ENCODE measurements around the gene DENND2C. TPM values are rescaled to one million over a fixed set of nuclear protein-coding genes. Genes with fewer than 3 reads are reported as not detected.

Gene DENND2C
- total RNA-seq, 3 donors from 2014 or later (not counting 1 experiment from before 2014, with no cell fraction given), result 1.6 to 6.7 (median 1.7) TPM

- Mint-ChIP-seq H3K4me3 (no peak overlapping the region), H3K4me1 (peaks cover 6 to 9% of the 10 kb centered on the region in 2 donors), H3K36me3 (no peaks in the 10 kb centered on the region), H3K9me3 (no peaks in the 10 kb centered on the region), H3K27ac (no peak overlapping the region), H3K27me3 (ENCODE audit: low read depth in 2 of 2) (peaks cover 28 to 36% of the 10 kb centered on the region in 2 donors)
- Histone ChIP-seq H3K4me1 (ENCODE audit: control insufficient read depth, insufficient read depth, low read length) (peaks cover 13% of the 10 kb centered on the region), H3K4me3 (ENCODE audit: low read length) (no peak overlapping the region), H3K9me3 (ENCODE audit: control insufficient read depth, insufficient read depth, low read length) (no peaks in the 10 kb centered on the region), H3K36me3 (ENCODE audit: control insufficient read depth, insufficient read depth, low read length) (no peaks in the 10 kb centered on the region), H3K27me3 (ENCODE audit: control insufficient read depth, insufficient read depth, low read length) (peaks cover 12% of the 10 kb centered on the region), H3K27ac (ENCODE audit: low read length) (no peak overlapping the region)
- TF ChIP-seq CTCF (IDR thresholded peaks at IDR 0.05), result no peak
- DNase-seq (no peak), ATAC-seq (no peak)
- 92% methylated on average over 7 of the region's 7 CpGs for WGBS (ENCODE audit: insufficient coverage)
- intact Hi-C loops (cut with micrococcal nuclease), result no loop called here
These were observed 2.1 kb upstream of the DENND2C start for GRCh38 chr1:114671939-114672275.

GRCh38 chr1:114671011-114671938 is 1.4 kb upstream of the DENND2C start:
- TF ChIP-seq CTCF (IDR thresholded peaks at IDR 0.05), result peak; percentile 35
- 72% methylated on average over 8 of the region's 9 CpGs for WGBS (ENCODE audit: insufficient coverage)
- DNase-seq, result peak in 1 of 2 donors; percentile 34
- H3K9me3 ChIP-seq (ENCODE audit: control insufficient read depth, insufficient read depth, low read length), result no peaks in the 10 kb centered on the region
- H3K36me3 ChIP-seq (ENCODE audit: control insufficient read depth, insufficient read depth, low read length), result no peaks in the 10 kb centered on the region
- H3K27me3 Mint-ChIP-seq (ENCODE audit: low read depth in 2 of 2), result peaks cover 32 to 36% of the 10 kb centered on the region in 2 donors
- H3K27ac ChIP-seq (ENCODE audit: low read length), result no peak overlapping the region
- ATAC-seq, result no peak
- peaks cover 11% of the 10 kb centered on the region for H3K27me3 ChIP-seq (ENCODE audit: control insufficient read depth, insufficient read depth, low read length)
- intact Hi-C loops (cut with micrococcal nuclease), result no loop called here
- H3K4me1 ChIP-seq (ENCODE audit: control insufficient read depth, insufficient read depth, low read length), result peaks cover 13% of the 10 kb centered on the region
- no peaks in the 10 kb centered on the region for H3K36me3 Mint-ChIP-seq
- no peaks in the 10 kb centered on the region for H3K9me3 Mint-ChIP-seq
- peaks cover 6 to 9% of the 10 kb centered on the region in 2 donors for H3K4me1 Mint-ChIP-seq
- H3K27ac Mint-ChIP-seq, result no peak overlapping the region
- H3K4me3 Mint-ChIP-seq, result no peak overlapping the region
- H3K4me3 ChIP-seq (ENCODE audit: low read length), result no peak overlapping the region

DNA sequence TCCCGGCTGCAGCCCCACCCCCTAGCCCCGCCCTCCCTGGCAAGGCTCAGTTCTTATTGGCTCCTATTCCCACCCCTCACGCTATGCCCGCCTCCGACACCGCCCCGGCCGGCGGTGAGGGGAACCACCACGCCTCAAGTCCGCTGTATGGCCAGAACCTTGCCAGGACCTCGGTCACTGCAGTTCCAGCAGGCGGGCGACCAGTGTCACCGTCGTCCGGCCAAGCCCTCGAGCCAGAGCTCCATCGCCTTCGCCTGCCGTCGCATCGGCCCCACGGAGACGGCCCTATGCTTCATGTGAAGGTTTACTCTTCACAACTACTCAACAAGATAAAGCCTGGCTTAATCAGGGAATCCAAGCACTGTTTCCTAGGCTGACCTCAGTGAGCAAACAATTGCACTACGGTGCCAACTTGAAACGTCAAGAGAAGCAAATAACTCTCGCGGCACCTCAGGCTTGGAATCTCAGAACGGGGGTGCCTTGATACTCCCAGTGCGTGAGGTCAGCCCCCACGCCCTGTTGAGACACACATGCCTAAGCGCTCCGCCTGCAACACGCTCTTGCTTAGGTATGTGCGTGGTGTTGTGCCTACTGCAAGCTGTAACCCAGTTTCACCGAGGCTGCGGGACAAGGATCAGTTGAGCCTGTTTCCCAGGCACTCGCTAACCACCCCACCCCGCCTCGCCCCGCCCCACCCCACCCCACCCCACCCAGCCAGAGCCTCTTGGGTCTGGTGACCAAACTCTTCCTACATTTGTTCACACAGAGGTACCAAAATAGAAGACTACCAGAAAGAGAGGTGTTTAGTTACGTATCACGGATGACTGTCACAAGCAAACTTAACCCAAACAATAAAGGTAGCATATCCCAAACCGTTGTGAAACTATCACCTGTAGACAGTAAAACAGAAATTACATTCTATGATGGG is 498 bp upstream of the DENND2C start:
- H3K9me3 ChIP-seq (ENCODE audit: control insufficient read depth, insufficient read depth, low read length), result no peaks in the 10 kb centered on the region
- DNase-seq, result peak; percentile 75 to 89
- under 1% methylated on average over 36 of the region's 45 CpGs for WGBS (ENCODE audit: insufficient coverage)
- peaks cover 6 to 9% of the 10 kb centered on the region in 2 donors for H3K4me1 Mint-ChIP-seq
- peaks cover 13% of the 10 kb centered on the region for H3K27me3 ChIP-seq (ENCODE audit: control insufficient read depth, insufficient read depth, low read length)
- peak overlapping the region; percentile 85 for H3K4me3 ChIP-seq (ENCODE audit: low read length)
- no peak overlapping the region for H3K27ac ChIP-seq (ENCODE audit: low read length)
- intact Hi-C loops (cut with micrococcal nuclease), result loop anchor here (1.0 kb wide), 2 partner anchors 46 to 89 kb away; partner anchors contain the start of genes BCAS2 and NRAS
- peak overlapping the region; percentile 91 for H3K4me3 Mint-ChIP-seq
- no peaks in the 10 kb centered on the region for H3K36me3 ChIP-seq (ENCODE audit: control insufficient read depth, insufficient read depth, low read length)
- no peaks in the 10 kb centered on the region for H3K36me3 Mint-ChIP-seq
- no peak for TF ChIP-seq CTCF (IDR thresholded peaks at IDR 0.05)
- peak overlapping the region in 1 of 2 donors; percentile 79 for H3K27ac Mint-ChIP-seq
- no peaks in the 10 kb centered on the region for H3K9me3 Mint-ChIP-seq
- H3K4me1 ChIP-seq (ENCODE audit: control insufficient read depth, insufficient read depth, low read length), result peaks cover 13% of the 10 kb centered on the region
- peak; percentile 96 to 99 (median 98) for ATAC-seq
- peaks cover 33 to 35% of the 10 kb centered on the region in 2 donors for H3K27me3 Mint-ChIP-seq (ENCODE audit: low read depth in 2 of 2)
